SK-N-SH (cell line): ENCODE measurements around the gene DPEP2NB. TPM values are rescaled to one million over a fixed set of nuclear protein-coding genes. Genes with fewer than 3 reads are reported as not detected.

Source experiments
- CTCF ChIA-PET: fragments of 300-600, 350-600 bp; formaldehyde crosslinking; extraction: SDS; loops from one replicate; lab custom pipeline; 2021; lab: Yijun Ruan, JAX
- POLR2A ChIA-PET: fragments of 350-600 bp; sonication (Branson Sonifier 250); formaldehyde crosslinking; extraction: SDS; loops from one replicate; lab custom pipeline; 2020; ENCODE audit warnings: antibody characterized with exemption, inconsistent platforms; lab: Yijun Ruan, JAX
- DNase-seq: peaks from one replicate; pipeline ENCODE4 v3.0.0; 2012
- H2AFZ ChIP-seq: fragments of 200-600 bp; sonication (generic); 2 replicates; pipeline ENCODE4 v1.8.1; 2016; ENCODE audit warnings: antibody characterized with exemption, mild to moderate bottlenecking, low read depth
- H3F3A ChIP-seq: fragments of 200-600 bp; sonication (generic); replicated peaks from 2 replicates; pipeline ENCODE3; 2016; ENCODE audit warnings: antibody characterized with exemption, mild to moderate bottlenecking; ENCODE audit not compliant: insufficient read depth
- H3K27ac ChIP-seq, 2 experiments: fragments of 200-500 bp in 1 of 2; fragments of 200-600 bp in 1 of 2; sonication (Bioruptor generic) in 1 of 2; sonication (generic), shearing (Covaris generic) in 1 of 2; 2 replicates each; pipeline versions ENCODE4 v1.5.1 to v1.6.1; 2014 to 2016; ENCODE audit warnings: low read depth in 2 of 2, inconsistent platforms in 1 of 2, low read length in 1 of 2, mild to moderate bottlenecking in 1 of 2, mixed read lengths in 1 of 2
- H3K27me3 ChIP-seq: fragments of 200-600 bp; sonication (generic), shearing (Covaris generic); 2 replicates; pipeline ENCODE4 v1.6.1; 2016; ENCODE audit warnings: mixed run types; ENCODE audit not compliant: insufficient read depth
- H3K36me3 ChIP-seq, 2 experiments: fragments of 200-500 bp in 1 of 2; fragments of 200-600 bp in 1 of 2; sonication (Bioruptor generic) in 1 of 2; sonication (generic) in 1 of 2; replicated peaks in 1 of 2; 2 replicates each; pipeline versions ENCODE3 to v1.5.1; 2014 to 2016; ENCODE audit warnings: low read length in 1 of 2, mild to moderate bottlenecking in 1 of 2; ENCODE audit not compliant: insufficient read depth in 2 of 2, control insufficient read depth in 1 of 2
- H3K4me1 ChIP-seq, 2 experiments: fragments of 200-500 bp in 1 of 2; fragments of 200-600 bp in 1 of 2; sonication (Bioruptor generic) in 1 of 2; sonication (generic), shearing (Covaris generic) in 1 of 2; 2 replicates each; pipeline versions ENCODE4 v1.5.1 to v1.6.1; 2014 to 2016; ENCODE audit warnings: low read depth in 1 of 2, low read length in 1 of 2, mixed run types in 1 of 2; ENCODE audit not compliant: insufficient read depth in 2 of 2, control insufficient read depth in 1 of 2
- H3K4me2 ChIP-seq: fragments of 200-600 bp; sonication (generic), shearing (Covaris generic); 2 replicates; pipeline ENCODE4 v1.6.1; 2017; ENCODE audit warnings: mixed run types
- H3K4me3 ChIP-seq, 2 experiments: fragments of 200-500 bp in 1 of 2; fragments of 200-600 bp in 1 of 2; sonication (Bioruptor generic) in 1 of 2; sonication (generic), shearing (Covaris generic) in 1 of 2; 2 replicates each; pipeline versions ENCODE4 v1.5.1 to v1.8.1; 2014 to 2016; ENCODE audit warnings: low read depth in 2 of 2, inconsistent platforms in 1 of 2, low read length in 1 of 2, mild to moderate bottlenecking in 1 of 2, mixed read lengths in 1 of 2, moderate library complexity in 1 of 2
- H3K79me2 ChIP-seq: fragments of 200-600 bp; sonication (generic); 2 replicates; pipeline ENCODE4 v1.8.1; 2017; ENCODE audit warnings: mild to moderate bottlenecking; ENCODE audit not compliant: insufficient read depth
- H3K9ac ChIP-seq: fragments of 200-600 bp; sonication (generic); 2 replicates; pipeline ENCODE4 v1.6.1; 2017; ENCODE audit warnings: mixed run types
- H3K9me2 ChIP-seq: fragments of 200-600 bp; sonication (generic); 2 replicates; pipeline ENCODE4 v1.6.1; 2017; ENCODE audit warnings: mixed run types
- H3K9me3 ChIP-seq: fragments of 200-600 bp; sonication (generic); 2 replicates; pipeline ENCODE4 v1.6.1; 2017; ENCODE audit warnings: mixed run types, mild to moderate bottlenecking, moderate library complexity
- H4K20me1 ChIP-seq: fragments of 200-600 bp; sonication (generic); 2 replicates; pipeline ENCODE4 v1.6.1; 2017; ENCODE audit warnings: mild to moderate bottlenecking, mixed run types; ENCODE audit not compliant: insufficient read depth
- FOSL2 ChIP-seq: IDR thresholded peaks from 2 replicates; pipeline ENCODE4 v1.4.0; 2012; ENCODE audit warnings: low read depth, mild to moderate bottlenecking, moderate library complexity, borderline replicate concordance
- FOXJ3 ChIP-seq: sonication (generic); formaldehyde crosslinking; IDR thresholded peaks from 2 replicates; pipeline ENCODE4 v1.5.1; 2020; ENCODE audit warnings: mild to moderate bottlenecking, missing genetic modification reagents
- GABPA ChIP-seq: IDR thresholded peaks from 2 replicates; pipeline ENCODE4 v1.4.0; 2012; ENCODE audit warnings: low read depth, mild to moderate bottlenecking
- NFIC ChIP-seq: IDR thresholded peaks from 2 replicates; pipeline ENCODE4 v1.4.0; 2012; ENCODE audit warnings: borderline replicate concordance
- NRF1 ChIP-seq: IDR thresholded peaks from 2 replicates; pipeline ENCODE4 v1.6.1; 2012; ENCODE audit warnings: low read depth, mild to moderate bottlenecking, low read length
- POLR2AphosphoS5 ChIP-seq: IDR thresholded peaks from 2 replicates; pipeline ENCODE4 v1.6.1; 2012; ENCODE audit warnings: low read depth, low read length
- RAD21 ChIP-seq: IDR thresholded peaks from 2 replicates; pipeline ENCODE4 v1.6.1; 2012; ENCODE audit warnings: mild to moderate bottlenecking, low read length
- SIN3A ChIP-seq: IDR thresholded peaks from 2 replicates; pipeline ENCODE4 v1.6.1; 2012; ENCODE audit warnings: low read depth, mild to moderate bottlenecking, low read length, moderate library complexity, borderline replicate concordance
- TAF1 ChIP-seq: IDR thresholded peaks from 2 replicates; pipeline ENCODE4 v1.6.1; 2012; ENCODE audit warnings: low read depth, mild to moderate bottlenecking, low read length, moderate library complexity, borderline replicate concordance
- TEAD4 ChIP-seq: IDR thresholded peaks from 2 replicates; pipeline ENCODE4 v1.4.0; 2012; ENCODE audit warnings: mild to moderate bottlenecking, borderline replicate concordance; ENCODE audit not compliant: insufficient read depth
- YY1 ChIP-seq: IDR thresholded peaks from 2 replicates; pipeline ENCODE4 v1.4.0; 2012; ENCODE audit warnings: low read depth, mild to moderate bottlenecking
- WGBS: methylation state at CpG from one replicate; pipeline ENCODE4 v1.1.6; 2017; ENCODE audit warnings: low lambda C conversion rate; 5-methylcytosine and 5-hydroxymethylcytosine counted together
- polyA plus RNA-seq, 3 experiments: library from polyadenylated mRNA; depleted of rRNA; stranded (reverse); fragments of >200 nt; gene quantifications; 2 replicates each; pipeline ENCODE4 v1.2.3, GENCODE V29; 2012
- TF ChIP-seq, protein P1 (sequence below): fragments of 150-350 bp; IDR thresholded peaks from 2 replicates; pipeline ENCODE4 v1.6.1; 2017; ENCODE audit warnings: antibody characterized with exemption, low read length, low read depth, borderline replicate concordance
- TF ChIP-seq, protein P2 (sequence below): fragments of 200-600 bp; sonication (generic); IDR thresholded peaks from 2 replicates; pipeline ENCODE4 v1.6.1; 2017; ENCODE audit warnings: antibody characterized with exemption, mild to moderate bottlenecking, moderate library complexity
- TF ChIP-seq, protein P3 (sequence below): fragments of 150-350 bp; IDR thresholded peaks from 2 replicates; pipeline ENCODE4 v1.6.1; 2016; ENCODE audit warnings: mild to moderate bottlenecking, low read depth, low read length
- TF ChIP-seq, protein P4 (sequence below): IDR thresholded peaks from 2 replicates; pipeline ENCODE4 v1.4.0; 2012; ENCODE audit warnings: low read depth, borderline replicate concordance
- TF ChIP-seq, protein P5 (sequence below): IDR thresholded peaks from 2 replicates; pipeline ENCODE4 v1.4.0; 2012; ENCODE audit warnings: low read depth

Gene DPEP2NB
- polyA plus RNA-seq, 1 of the 3 experiments (the other 2 are of a cell fraction) = not detected

DNA sequence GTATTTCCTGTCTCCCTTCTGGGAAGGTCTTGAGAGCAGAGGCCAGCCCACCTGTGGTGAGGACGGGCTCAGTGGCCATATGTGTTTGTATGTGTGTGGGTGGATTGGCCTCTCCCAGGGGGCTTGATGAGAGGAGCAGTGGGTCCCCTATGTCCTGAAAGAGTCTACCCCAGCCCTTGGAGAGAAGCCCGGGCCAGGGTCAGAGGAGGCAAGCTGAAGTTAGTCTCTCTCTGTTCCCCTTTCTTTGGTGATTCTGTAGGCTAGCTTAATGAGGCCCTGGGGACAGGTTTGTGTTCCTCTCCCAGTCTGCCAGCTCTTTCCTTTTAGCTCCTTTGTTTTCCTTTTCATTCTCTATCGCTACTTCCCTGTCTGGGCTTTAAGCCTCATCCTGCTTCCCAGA, 45.7 kb upstream of the DPEP2NB start:
- POLR2A ChIA-PET = no interaction called here
- Histone ChIP-seq H3K79me2 (no peaks in the 10 kb centered on the region), H3F3A (peaks cover 30% of the 10 kb centered on the region), H3K36me3 (peaks cover 4 to 13% of the 10 kb centered on the region in 2 experiments), H3K9ac (no peak overlapping the region), H3K27me3 (no peaks in the 10 kb centered on the region), H3K9me2 (no peaks in the 10 kb centered on the region), H3K9me3 (no peaks in the 10 kb centered on the region), H2AFZ (no peak overlapping the region), H3K4me1 (peaks cover 0 to 19% of the 10 kb centered on the region in 2 experiments; a peak in 2 of 4 replicates), H3K4me3 (no peak overlapping the region), H4K20me1 (0 out of 2 replicates have a peak, but pooled peaks cover 2% of the 10 kb centered on the region), H3K4me2 (no peak overlapping the region), H3K27ac (no peak overlapping the region)
- 82% methylated on average over 3 of the region's 3 CpGs for WGBS
- no peak for DNase-seq
- no peak for TF ChIP-seq TAF1
- TF ChIP-seq TEAD4 = no peak
- TF ChIP-seq GABPA = no peak
- TF ChIP-seq, protein P1, sequence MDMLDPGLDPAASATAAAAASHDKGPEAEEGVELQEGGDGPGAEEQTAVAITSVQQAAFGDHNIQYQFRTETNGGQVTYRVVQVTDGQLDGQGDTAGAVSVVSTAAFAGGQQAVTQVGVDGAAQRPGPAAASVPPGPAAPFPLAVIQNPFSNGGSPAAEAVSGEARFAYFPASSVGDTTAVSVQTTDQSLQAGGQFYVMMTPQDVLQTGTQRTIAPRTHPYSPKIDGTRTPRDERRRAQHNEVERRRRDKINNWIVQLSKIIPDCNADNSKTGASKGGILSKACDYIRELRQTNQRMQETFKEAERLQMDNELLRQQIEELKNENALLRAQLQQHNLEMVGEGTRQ = no peak
- no peak for TF ChIP-seq RAD21
- TF ChIP-seq YY1 = no peak
- no peak for TF ChIP-seq NFIC
- TF ChIP-seq NRF1 = no peak
- no peak for TF ChIP-seq POLR2AphosphoS5
- no peak for TF ChIP-seq FOSL2
- no peak for TF ChIP-seq SIN3A
- TF ChIP-seq, protein P2, sequence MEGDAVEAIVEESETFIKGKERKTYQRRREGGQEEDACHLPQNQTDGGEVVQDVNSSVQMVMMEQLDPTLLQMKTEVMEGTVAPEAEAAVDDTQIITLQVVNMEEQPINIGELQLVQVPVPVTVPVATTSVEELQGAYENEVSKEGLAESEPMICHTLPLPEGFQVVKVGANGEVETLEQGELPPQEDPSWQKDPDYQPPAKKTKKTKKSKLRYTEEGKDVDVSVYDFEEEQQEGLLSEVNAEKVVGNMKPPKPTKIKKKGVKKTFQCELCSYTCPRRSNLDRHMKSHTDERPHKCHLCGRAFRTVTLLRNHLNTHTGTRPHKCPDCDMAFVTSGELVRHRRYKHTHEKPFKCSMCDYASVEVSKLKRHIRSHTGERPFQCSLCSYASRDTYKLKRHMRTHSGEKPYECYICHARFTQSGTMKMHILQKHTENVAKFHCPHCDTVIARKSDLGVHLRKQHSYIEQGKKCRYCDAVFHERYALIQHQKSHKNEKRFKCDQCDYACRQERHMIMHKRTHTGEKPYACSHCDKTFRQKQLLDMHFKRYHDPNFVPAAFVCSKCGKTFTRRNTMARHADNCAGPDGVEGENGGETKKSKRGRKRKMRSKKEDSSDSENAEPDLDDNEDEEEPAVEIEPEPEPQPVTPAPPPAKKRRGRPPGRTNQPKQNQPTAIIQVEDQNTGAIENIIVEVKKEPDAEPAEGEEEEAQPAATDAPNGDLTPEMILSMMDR = no peak
- TF ChIP-seq, protein P3, sequence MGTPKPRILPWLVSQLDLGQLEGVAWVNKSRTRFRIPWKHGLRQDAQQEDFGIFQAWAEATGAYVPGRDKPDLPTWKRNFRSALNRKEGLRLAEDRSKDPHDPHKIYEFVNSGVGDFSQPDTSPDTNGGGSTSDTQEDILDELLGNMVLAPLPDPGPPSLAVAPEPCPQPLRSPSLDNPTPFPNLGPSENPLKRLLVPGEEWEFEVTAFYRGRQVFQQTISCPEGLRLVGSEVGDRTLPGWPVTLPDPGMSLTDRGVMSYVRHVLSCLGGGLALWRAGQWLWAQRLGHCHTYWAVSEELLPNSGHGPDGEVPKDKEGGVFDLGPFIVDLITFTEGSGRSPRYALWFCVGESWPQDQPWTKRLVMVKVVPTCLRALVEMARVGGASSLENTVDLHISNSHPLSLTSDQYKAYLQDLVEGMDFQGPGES = no peak
- TF ChIP-seq, protein P4, sequence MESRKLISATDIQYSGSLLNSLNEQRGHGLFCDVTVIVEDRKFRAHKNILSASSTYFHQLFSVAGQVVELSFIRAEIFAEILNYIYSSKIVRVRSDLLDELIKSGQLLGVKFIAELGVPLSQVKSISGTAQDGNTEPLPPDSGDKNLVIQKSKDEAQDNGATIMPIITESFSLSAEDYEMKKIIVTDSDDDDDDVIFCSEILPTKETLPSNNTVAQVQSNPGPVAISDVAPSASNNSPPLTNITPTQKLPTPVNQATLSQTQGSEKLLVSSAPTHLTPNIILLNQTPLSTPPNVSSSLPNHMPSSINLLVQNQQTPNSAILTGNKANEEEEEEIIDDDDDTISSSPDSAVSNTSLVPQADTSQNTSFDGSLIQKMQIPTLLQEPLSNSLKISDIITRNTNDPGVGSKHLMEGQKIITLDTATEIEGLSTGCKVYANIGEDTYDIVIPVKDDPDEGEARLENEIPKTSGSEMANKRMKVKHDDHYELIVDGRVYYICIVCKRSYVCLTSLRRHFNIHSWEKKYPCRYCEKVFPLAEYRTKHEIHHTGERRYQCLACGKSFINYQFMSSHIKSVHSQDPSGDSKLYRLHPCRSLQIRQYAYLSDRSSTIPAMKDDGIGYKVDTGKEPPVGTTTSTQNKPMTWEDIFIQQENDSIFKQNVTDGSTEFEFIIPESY = no peak
- TF ChIP-seq, protein P5, sequence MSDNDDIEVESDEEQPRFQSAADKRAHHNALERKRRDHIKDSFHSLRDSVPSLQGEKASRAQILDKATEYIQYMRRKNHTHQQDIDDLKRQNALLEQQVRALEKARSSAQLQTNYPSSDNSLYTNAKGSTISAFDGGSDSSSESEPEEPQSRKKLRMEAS = no peak
- TF ChIP-seq FOXJ3 = no peak
- CTCF ChIA-PET = interaction anchor here (0.9 to 1.6 kb wide), 3 partner anchors 9 to 245 kb away, joined by 4 to 5 read pairs (median 4); no protein-coding TSS in a partner anchor
